Thymus (tissue), 11 donors: ENCODE measurements around the gene AUH. TPM values are rescaled to one million over a fixed set of nuclear protein-coding genes. Genes with fewer than 3 reads are reported as not detected.

ENCODE experiments used
- DNase-seq, 9 donors: peaks; one replicate each; pipeline ENCODE4 v3.0.0-alpha.2; 2013; ENCODE audit warnings: low spot score in 9 of 9, low read depth in 6 of 9, missing footprints in 1 of 9
- H3K27ac ChIP-seq, 2 donors: one replicate each; pipeline ENCODE4 v1.5.1; 2013; ENCODE audit warnings: control low read depth in 1 of 2, low read depth in 1 of 2, low read length in 1 of 2, mild to moderate bottlenecking in 1 of 2, moderate library complexity in 1 of 2
- H3K27me3 ChIP-seq, 2 donors: one replicate each; pipeline ENCODE4 v1.5.1; 2013; ENCODE audit warnings: low read length in 1 of 2; ENCODE audit not compliant: control insufficient read depth in 2 of 2, insufficient read depth in 1 of 2
- H3K36me3 ChIP-seq, 2 donors: one replicate each; pipeline ENCODE4 v1.5.1; 2013; ENCODE audit warnings: low read length in 1 of 2, mild to moderate bottlenecking in 1 of 2, moderate library complexity in 1 of 2; ENCODE audit not compliant: control insufficient read depth in 2 of 2, insufficient read depth in 2 of 2
- H3K4me1 ChIP-seq, 2 donors: one replicate each; pipeline ENCODE4 v1.5.1; 2013; ENCODE audit warnings: low read length in 2 of 2; ENCODE audit not compliant: control insufficient read depth in 2 of 2, insufficient read depth in 2 of 2
- H3K4me3 ChIP-seq, 2 donors: one replicate each; pipeline ENCODE4 v1.5.1; 2013; ENCODE audit warnings: low read length in 2 of 2, control low read depth in 1 of 2, mild to moderate bottlenecking in 1 of 2
- H3K9me3 ChIP-seq, 2 donors: one replicate each; pipeline ENCODE4 v1.5.1; 2013; ENCODE audit warnings: low read length in 1 of 2, mild to moderate bottlenecking in 1 of 2; ENCODE audit not compliant: control insufficient read depth in 2 of 2, insufficient read depth in 1 of 2
- WGBS: extraction: QIAGEN DNeasy Blood & Tissue Kit; methylation state at CpG from one replicate; pipeline ENCODE4 v1.1.7; 2013; 5-methylcytosine and 5-hydroxymethylcytosine counted together
- polyA plus RNA-seq: library from polyadenylated mRNA; stranded (reverse); fragments of 200-250 nt; gene quantifications from one replicate; pipeline ENCODE4 v1.2.3, GENCODE V29; 2013
- total RNA-seq: library from RNA; stranded (reverse); fragments of 120-200 nt; gene quantifications from one replicate; pipeline ENCODE4 v1.2.4, GENCODE V29; 2013
- donor health status: healthy.

The AUH gene
- total and polyA plus RNA-seq, 2 donors: 14.2 to 41.5 TPM

GRCh38 chr9:91193087-91193657, 168.5 kb downstream of the AUH start:
- H3K27me3 ChIP-seq: peaks cover 0 to 3% of the 10 kb centered on the region in 2 donors
- H3K4me1 ChIP-seq: peaks cover 25 to 43% of the 10 kb centered on the region in 2 donors
- peak overlapping the region; percentile 42 to 54 for H3K4me3 ChIP-seq
- H3K36me3 ChIP-seq: no peaks in the 10 kb centered on the region
- peak in 3 of 9 donors; percentile 50 to 74 (median 54) for DNase-seq
- peak overlapping the region; percentile 73 to 94 for H3K27ac ChIP-seq
- WGBS: 1% methylated on average over 38 of the region's 38 CpGs
- H3K9me3 ChIP-seq: peaks cover 0 to 5% of the 10 kb centered on the region in 2 donors

- peaks cover 25 to 41% of the 10 kb centered on the region in 2 donors for H3K4me1 ChIP-seq
- H3K36me3 ChIP-seq: no peaks in the 10 kb centered on the region
- peaks cover 0 to 3% of the 10 kb centered on the region in 2 donors for H3K27me3 ChIP-seq
- peak overlapping the region; percentile 42 to 54 for H3K4me3 ChIP-seq
- H3K27ac ChIP-seq: peak overlapping the region; percentile 73 to 81
- H3K9me3 ChIP-seq: peaks cover 0 to 5% of the 10 kb centered on the region in 2 donors
- DNase-seq: peak in 3 of 9 donors; percentile 33 to 45 (median 43)
- 19% methylated on average over 7 of the region's 7 CpGs for WGBS
Measured at GRCh38 chr9:91192381-91193086, 169.2 kb downstream of the AUH start.

GRCh38 chr9:91191411-91192380, 170.0 kb downstream of the AUH start:
- DNase-seq: peak in 1 of 9 donors; percentile 36
- peaks cover 0 to 5% of the 10 kb centered on the region in 2 donors for H3K9me3 ChIP-seq
- WGBS: 80% methylated on average over 18 of the region's 18 CpGs
- H3K36me3 ChIP-seq: no peaks in the 10 kb centered on the region
- H3K27me3 ChIP-seq: peaks cover 0 to 3% of the 10 kb centered on the region in 2 donors
- H3K4me1 ChIP-seq: peaks cover 25 to 41% of the 10 kb centered on the region in 2 donors
- no peak overlapping the region for H3K4me3 ChIP-seq
- peak overlapping the region in 1 of 2 donors; percentile 78 for H3K27ac ChIP-seq

- no peak for DNase-seq
- no peak overlapping the region for H3K4me3 ChIP-seq
- peaks cover 25 to 41% of the 10 kb centered on the region in 2 donors for H3K4me1 ChIP-seq
- H3K27ac ChIP-seq: no peak overlapping the region
- H3K9me3 ChIP-seq: peaks cover 0 to 5% of the 10 kb centered on the region in 2 donors
- 95% methylated on average over 4 of the region's 4 CpGs for WGBS
- H3K36me3 ChIP-seq: no peaks in the 10 kb centered on the region
- peaks cover 0 to 3% of the 10 kb centered on the region in 2 donors for H3K27me3 ChIP-seq
Measured at GRCh38 chr9:91190062-91190461, 171.7 kb downstream of the AUH start.

- Histone ChIP-seq H3K4me3 (no peak overlapping the region), H3K4me1 (peaks cover 15 to 30% of the 10 kb centered on the region in 2 donors)
- no peak for DNase-seq
Measured at GRCh38 chr9:91188719-91189590, 172.8 kb downstream of the AUH start.

GRCh38 chr9:91187965-91188344, 173.8 kb downstream of the AUH start:
- no peak overlapping the region for H3K27ac ChIP-seq
- 94% methylated on average over 2 of the region's 2 CpGs for WGBS

More at GRCh38 chr9:91188719-91189590, 172.8 kb downstream of the AUH start:
- Histone ChIP-seq H3K9me3 (peaks cover 0 to 5% of the 10 kb centered on the region in 2 donors), H3K27me3 (peaks cover 0 to 3% of the 10 kb centered on the region in 2 donors), H3K27ac (no peak overlapping the region), H3K36me3 (no peaks in the 10 kb centered on the region)
- WGBS: 96% methylated on average over 11 of the region's 11 CpGs

GRCh38 chr9:91187311-91187964, 174.3 kb downstream of the AUH start:
- Histone ChIP-seq H3K36me3 (no peaks in the 10 kb centered on the region), H3K27ac (no peak overlapping the region), H3K27me3 (no peaks in the 10 kb centered on the region), H3K9me3 (peaks cover 0 to 5% of the 10 kb centered on the region in 2 donors), H3K4me3 (no peak overlapping the region), H3K4me1 (peaks cover 10 to 18% of the 10 kb centered on the region in 2 donors)
- WGBS: 98% methylated on average over 11 of the region's 11 CpGs
- DNase-seq: no peak

More at GRCh38 chr9:91187965-91188344, 173.8 kb downstream of the AUH start:
- no peaks in the 10 kb centered on the region for H3K27me3 ChIP-seq
- peaks cover 13 to 21% of the 10 kb centered on the region in 2 donors for H3K4me1 ChIP-seq
- H3K9me3 ChIP-seq: peaks cover 0 to 5% of the 10 kb centered on the region in 2 donors
- H3K4me3 ChIP-seq: no peak overlapping the region
- H3K36me3 ChIP-seq: no peaks in the 10 kb centered on the region
- no peak for DNase-seq
